GM18907 (cell line): Measurements from ENCODE around the gene WNK3.
"Not testable (repeated sequence)": the region's sequence is repeated elsewhere in the genome, so short reads cannot be mapped to it uniquely, and the experiment has no call there.

Experiments used
- ATAC-seq: cut with Tn5 transposase; IDR thresholded peaks from one replicate; pipeline ENCODE4 v1.9.1; 2021; ENCODE audit warnings: mild to moderate bottlenecking, moderate library complexity; ENCODE audit not compliant: unreplicated experiment

WNK3 gene

GRCh38 chrX:54357414-54358377, at the start of gene WNK3:
WNK3 (minus strand) TSS chrX:54358046.
- ATAC-seq = no peak

GRCh38 chrX:54407266-54407665, 49.4 kb upstream of the WNK3 start:
- no peak for ATAC-seq

- no peak for ATAC-seq
Measured at GRCh38 chrX:54397113-54397512, 39.3 kb upstream of the WNK3 start.

GRCh38 chrX:54386314-54386713, 28.5 kb upstream of the WNK3 start:
- ATAC-seq = no peak

GRCh38 chrX:54384661-54385060, 26.8 kb upstream of the WNK3 start:
- not testable (repeated sequence) for ATAC-seq

GRCh38 chrX:54359408-54359807, 1.6 kb upstream of the WNK3 start:
- no peak for ATAC-seq

GRCh38 chrX:54358424-54359211, 772 bp upstream of the WNK3 start:
- peak; percentile 68 for ATAC-seq

GRCh38 chrX:54352677-54353076, 5.2 kb downstream of the WNK3 start:
- ATAC-seq = no peak

- ATAC-seq = not testable (repeated sequence)
Measured at GRCh38 chrX:54337383-54337782, 20.5 kb downstream of the WNK3 start.

- no peak for ATAC-seq
Measured at GRCh38 chrX:54325077-54325476, 32.8 kb downstream of the WNK3 start.

GRCh38 chrX:54320067-54320466, 37.8 kb downstream of the WNK3 start:
- ATAC-seq = no peak

GRCh38 chrX:54306379-54306778, 51.5 kb downstream of the WNK3 start:
- ATAC-seq = no peak

GRCh38 chrX:54301516-54301915, 56.3 kb downstream of the WNK3 start:
- ATAC-seq = no peak

- no peak for ATAC-seq
Measured at GRCh38 chrX:54294306-54294705, 63.5 kb downstream of the WNK3 start.

GRCh38 chrX:54292755-54293154, 65.1 kb downstream of the WNK3 start:
- no peak for ATAC-seq

- no peak for ATAC-seq
Measured at GRCh38 chrX:54291758-54292157, 66.1 kb downstream of the WNK3 start.

- ATAC-seq = no peak
Measured at GRCh38 chrX:54288968-54289367, 68.9 kb downstream of the WNK3 start.

GRCh38 chrX:54288277-54288676, 69.6 kb downstream of the WNK3 start:
- ATAC-seq = no peak

GRCh38 chrX:54281676-54282075, 76.2 kb downstream of the WNK3 start:
- no peak for ATAC-seq

GRCh38 chrX:54280466-54280865, 77.4 kb downstream of the WNK3 start:
- no peak for ATAC-seq

GRCh38 chrX:54271664-54272063, 86.2 kb downstream of the WNK3 start:
- ATAC-seq = no peak

- peak; percentile 55 for ATAC-seq
Measured at GRCh38 chrX:54248309-54248708, 109.5 kb downstream of the WNK3 start.
